ENCODE results near the gene PRR35.

- TF ChIP-seq CTCF (conservative IDR thresholded peaks at IDR 0.05), result peak; percentile 80
- TF ChIP-seq ZFX (IDR thresholded peaks at IDR 0.05), result no peak
These were observed 18.7 kb downstream of the PRR35 start for GRCh38 chr16:578870-579405.
